Sciatic nerve (tissue), 2 donors: Measurements from ENCODE around the gene NBPF1. TPM values are rescaled to one million over a fixed set of nuclear protein-coding genes. Genes with fewer than 3 reads are reported as not detected.
"Not testable (repeated sequence)": the region's sequence is repeated elsewhere in the genome, so short reads cannot be mapped to it uniquely, and the experiment has no call there.

Experiments used
- ATAC-seq: fragments of 200-7000 bp; cut with Tn5 transposase; one replicate; pipeline ENCODE4 v1.9.1; 2020; ENCODE audit warnings: mild to moderate bottlenecking, moderate library complexity
- DNase-seq: peaks from one replicate; pipeline ENCODE4 v3.0.0-alpha.2; 2020; ENCODE audit warnings: low spot score
- intact Hi-C: fragments of 100-400 bp; cut with DNase I; formaldehyde crosslinking; loops from one replicate; pipeline ENCODE4 v1.14.2; 2022
- total RNA-seq: library from RNA; stranded (reverse); fragmentation: NEBNext Ultra II Directional; extraction: Animal tissue kit (Norgen Biotek cat#: 25700); gene quantifications from one replicate; pipeline ENCODE4 v1.2.1, GENCODE V29; 2021
- donor health status: DM: no; HTN: no; CAD: no.
- donor health status: DM: no; HTN: no; CAD: no.

NBPF1 gene
- total RNA-seq, 1 donor from 2014 or later = 40.4 TPM

DNA sequence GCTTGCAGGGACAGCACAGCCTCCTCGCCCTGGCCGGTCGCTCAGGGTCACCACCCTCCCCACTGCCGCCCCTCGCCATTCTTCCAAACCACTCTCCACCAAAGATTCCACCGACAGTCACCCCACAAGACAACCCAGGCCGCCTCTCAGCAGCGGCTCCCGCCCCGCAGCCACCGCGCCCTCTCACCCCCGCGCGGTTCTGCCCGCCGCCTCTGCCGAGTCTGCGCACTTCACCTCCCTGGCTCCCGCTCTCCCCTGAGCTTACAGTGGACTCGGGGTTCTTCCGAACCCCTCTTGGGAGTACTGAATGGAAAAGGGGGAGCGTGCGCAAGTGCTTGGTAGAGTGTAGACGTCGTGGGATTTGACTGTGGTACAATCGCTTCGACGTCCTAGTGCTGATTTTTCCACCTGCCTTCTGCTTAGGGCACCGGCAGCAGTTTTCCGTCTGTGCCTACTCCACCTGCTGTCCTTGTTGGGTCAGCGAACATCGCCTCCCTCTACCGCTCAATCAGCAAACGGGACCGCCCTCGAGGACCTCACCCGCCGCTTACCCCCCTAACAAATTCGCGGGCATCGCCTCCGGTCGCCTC is 79.0 kb downstream of the NBPF1 start:
- peak; percentile 50 for ATAC-seq
- DNase-seq, intact Hi-C loops: not testable (repeated sequence)

DNA sequence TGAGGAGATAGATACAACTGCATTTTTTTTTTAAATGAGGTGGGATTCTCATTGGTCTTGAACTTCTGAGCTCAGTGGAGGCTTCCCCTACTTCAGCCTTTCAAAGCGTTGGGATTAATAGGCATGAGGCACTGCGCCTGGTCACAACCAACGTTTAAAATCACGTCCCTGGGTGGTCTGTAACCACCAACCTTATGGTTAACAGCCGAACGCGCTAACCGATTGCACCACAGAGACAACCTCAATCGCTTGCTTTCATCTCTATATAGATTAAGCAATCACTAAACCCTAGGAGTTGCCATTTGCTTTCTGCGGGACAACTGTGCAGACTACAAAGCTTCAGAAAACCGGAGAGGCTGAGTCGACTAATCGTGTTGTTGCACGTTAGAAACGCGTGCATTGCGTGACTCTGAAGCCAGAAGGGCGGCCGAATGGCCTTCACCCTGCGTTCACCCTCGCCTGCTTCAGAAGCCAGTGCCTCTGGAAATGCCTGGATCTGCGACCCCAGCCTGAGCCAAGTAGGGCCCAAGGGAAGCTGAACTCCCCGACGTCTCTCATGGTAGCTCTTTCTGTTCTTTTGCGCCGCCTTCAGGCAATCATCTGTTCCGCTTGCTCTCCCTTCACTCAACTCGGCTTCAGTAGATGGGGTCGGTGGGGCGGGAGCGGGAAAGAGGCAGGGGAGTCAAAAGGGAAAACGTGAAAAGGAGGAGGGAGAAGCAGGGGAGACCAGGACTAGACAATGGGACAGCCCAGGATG is 81.0 kb downstream of the NBPF1 start:
- ATAC-seq, intact Hi-C loops, DNase-seq: not testable (repeated sequence)

DNA sequence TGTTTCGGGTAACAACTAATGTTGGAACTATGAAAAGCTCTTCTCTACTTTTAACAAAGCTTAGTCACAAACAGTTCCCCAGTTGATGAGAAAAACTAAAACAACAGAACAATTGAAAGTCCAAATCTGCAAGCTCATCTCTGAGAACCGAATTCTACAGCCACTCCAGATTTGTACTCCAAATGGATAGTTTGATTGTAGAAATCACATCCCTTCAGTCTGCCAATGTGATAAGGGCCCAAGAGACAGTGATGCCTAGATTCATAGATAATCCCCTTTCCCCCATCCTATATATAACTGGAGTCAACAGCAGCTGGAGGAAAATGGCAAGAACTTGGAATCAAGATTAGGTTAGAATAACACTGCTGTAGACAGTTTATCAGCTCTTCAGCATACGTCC is 85.0 kb downstream of the NBPF1 start:
- ATAC-seq, intact Hi-C loops, DNase-seq: not testable (repeated sequence)

DNA sequence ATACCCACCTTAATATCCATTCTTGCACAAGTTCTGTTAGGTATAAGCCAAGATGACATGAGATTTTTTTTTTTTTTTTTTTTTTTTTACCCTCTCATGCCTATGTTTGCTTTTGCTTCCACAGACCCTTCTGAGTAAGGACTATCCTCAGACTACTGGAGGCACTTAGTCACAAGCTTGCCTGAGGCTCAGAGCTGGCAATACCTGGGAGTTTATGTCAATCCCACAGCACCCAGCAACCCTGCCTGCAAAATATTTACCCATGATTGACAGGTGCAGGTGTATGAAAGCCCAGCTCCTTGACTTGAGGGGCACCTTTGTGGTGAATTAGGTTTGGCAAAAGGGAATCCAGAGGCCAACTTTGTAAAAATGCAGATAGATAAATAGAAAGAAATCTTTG is 87.6 kb downstream of the NBPF1 start:
- intact Hi-C loops, DNase-seq, ATAC-seq: not testable (repeated sequence)

- DNase-seq, ATAC-seq, intact Hi-C loops: not testable (repeated sequence)
Measured at GRCh38 chr1:16521679-16522078, 91.7 kb downstream of the NBPF1 start.

- DNase-seq (no peak), ATAC-seq (no peak)
- intact Hi-C loops = no loop called here
Measured at GRCh38 chr1:16521288-16521583, 92.1 kb downstream of the NBPF1 start.

- intact Hi-C loops, ATAC-seq, DNase-seq: not testable (repeated sequence)
Measured at GRCh38 chr1:16520435-16521287, 92.7 kb downstream of the NBPF1 start.

GRCh38 chr1:16519255-16519951 is 94.0 kb downstream of the NBPF1 start:
- not testable (repeated sequence) for ATAC-seq, DNase-seq
- intact Hi-C loops = loop anchor here (10.0 kb wide), 1 partner anchor 905 kb away; the partner anchor contains the start of gene DDI2

GRCh38 chr1:16518913-16519254 is 94.5 kb downstream of the NBPF1 start:
- DNase-seq, ATAC-seq: not testable (repeated sequence)
- intact Hi-C loops = loop anchor here (10.0 kb wide), 1 partner anchor 904 kb away; the partner anchor contains the start of gene DDI2

DNA sequence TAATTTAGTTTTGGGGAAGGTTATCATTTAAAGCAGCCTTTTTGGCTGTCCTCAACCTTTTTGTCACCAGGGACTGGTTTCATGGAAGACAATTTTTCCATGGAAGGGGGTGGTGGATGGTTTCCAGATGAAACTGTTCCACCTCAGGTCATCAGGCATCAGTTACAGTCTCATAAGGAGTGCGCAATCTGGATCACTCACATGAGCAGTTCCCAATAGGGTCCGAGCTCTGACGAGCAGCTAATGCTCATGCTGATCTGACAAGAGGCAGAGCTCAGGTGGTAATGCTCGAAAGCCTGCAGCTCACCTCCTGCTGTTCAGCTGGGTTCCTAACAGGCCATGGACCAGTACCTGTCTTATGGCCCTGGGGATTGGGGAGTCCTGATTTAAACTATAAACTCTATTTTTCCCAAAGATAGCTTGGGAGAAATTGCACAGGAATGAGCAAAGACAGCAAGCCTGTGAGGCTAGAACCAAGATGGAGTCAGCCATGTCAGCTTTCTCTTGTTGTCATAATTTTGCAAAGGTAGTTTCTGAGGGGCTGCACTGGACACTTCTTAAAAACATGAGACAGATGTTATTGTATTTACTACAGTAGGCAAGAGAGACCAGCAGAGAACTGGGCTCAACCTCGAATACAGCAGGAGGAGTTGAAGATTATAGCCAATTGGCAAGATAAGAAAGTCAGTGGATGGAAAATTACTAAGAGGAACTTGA is 96.5 kb downstream of the NBPF1 start:
- intact Hi-C loops = loop anchor here (10.0 kb wide), 1 partner anchor 902 kb away; the partner anchor contains the start of gene DDI2
- not testable (repeated sequence) for ATAC-seq, DNase-seq

- intact Hi-C loops = loop anchor here (10.0 kb wide), 1 partner anchor 900 kb away; the partner anchor contains the start of gene DDI2
- DNase-seq = peak; percentile 75
- ATAC-seq = peak; percentile 89
Measured at GRCh38 chr1:16514107-16515055, 99.0 kb downstream of the NBPF1 start, which contains the start of gene RNU1-1. RNU1-1 (minus strand) TSS chr1:16514285.

DNA sequence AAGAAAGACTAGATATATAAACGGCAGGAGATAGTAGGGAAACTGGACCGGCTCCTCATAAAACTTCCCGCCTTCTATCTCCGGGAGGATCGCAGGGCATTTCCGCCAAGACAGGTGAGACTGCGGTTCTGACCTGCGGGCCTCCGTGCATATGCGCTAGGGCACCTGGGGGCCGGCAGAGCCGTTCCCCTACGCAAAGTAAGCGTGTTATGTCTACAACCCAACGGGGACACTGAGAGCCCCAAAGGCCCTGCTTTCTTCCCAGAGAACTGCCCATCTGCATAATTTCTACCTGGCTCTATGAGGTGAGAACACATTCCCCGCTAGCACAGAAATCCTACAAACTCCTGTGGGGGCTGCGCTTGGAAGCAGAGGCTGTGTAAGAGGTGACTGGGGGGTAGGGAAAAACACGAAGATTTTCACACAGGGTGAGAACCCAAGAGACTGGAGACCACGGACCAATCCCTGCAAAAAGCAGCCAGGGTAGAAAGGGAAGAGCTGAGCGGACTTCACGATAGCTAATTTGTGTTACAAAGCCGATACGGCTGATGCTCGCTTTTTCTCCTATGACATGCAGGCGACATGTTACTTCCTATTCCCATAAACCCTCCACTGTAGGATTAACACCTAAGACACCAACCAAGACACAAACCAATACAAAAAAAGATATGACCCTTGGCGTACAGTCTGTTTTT is 99.8 kb downstream of the NBPF1 start:
- not testable (repeated sequence) for DNase-seq
- intact Hi-C loops = loop anchor here (10.0 kb wide), 1 partner anchor 899 kb away; the partner anchor contains the start of gene DDI2
- peak; percentile 98 for ATAC-seq

DNA sequence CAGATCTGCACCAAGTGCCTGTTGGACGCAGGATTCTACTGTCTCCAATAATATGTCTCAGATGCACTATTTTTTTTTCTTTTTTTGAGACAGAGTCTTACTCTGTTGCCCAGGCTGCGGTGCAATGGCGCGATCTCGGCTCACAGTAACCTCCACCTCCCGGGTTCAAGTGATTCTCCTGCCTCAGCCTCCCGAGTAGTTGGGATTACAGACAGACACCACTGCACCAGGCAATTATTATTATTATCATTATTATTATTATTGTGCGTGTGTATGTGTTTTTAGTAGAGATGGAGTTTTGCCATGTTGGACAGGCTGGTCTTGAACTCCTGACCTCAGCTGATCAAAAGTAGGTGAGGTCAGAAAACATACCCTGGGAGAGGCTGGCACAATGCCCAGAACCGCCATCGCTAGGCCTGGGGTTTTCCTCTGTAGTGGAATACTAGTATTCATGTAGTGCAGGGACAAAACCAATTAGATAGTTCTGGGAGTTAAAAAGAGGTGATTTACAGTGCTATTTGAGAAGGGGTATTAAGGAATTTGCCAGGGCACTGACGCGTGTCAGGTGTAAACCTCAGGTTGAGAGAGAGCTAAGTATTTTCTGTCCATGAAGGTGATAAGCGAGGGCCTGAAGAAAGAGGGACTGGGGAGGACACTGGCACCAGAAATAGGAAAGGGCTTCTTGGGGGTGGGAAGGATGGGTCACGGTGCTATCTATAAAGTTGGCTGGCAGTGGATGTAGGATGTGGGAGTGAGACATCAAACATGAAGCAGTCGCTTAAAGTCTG is 100.5 kb downstream of the NBPF1 start:
- DNase-seq, ATAC-seq: not testable (repeated sequence)
- intact Hi-C loops = loop anchor here (10.0 kb wide), 1 partner anchor 898 kb away; the partner anchor contains the start of gene DDI2
